IMR-90 (cell line): ENCODE results near the gene PSMA4. TPM values are rescaled to one million over a fixed set of nuclear protein-coding genes. Genes with fewer than 3 reads are reported as not detected.
A peak's percentile ranks its signal among the peaks of the same experiment; 100 is the strongest.

Experiments used
- ATAC-seq: fragments of 200-7000 bp; cut with Tn5 transposase; 2 replicates; pipeline ENCODE4 v1.9.1; 2020; ENCODE audit warnings: low read depth, mild to moderate bottlenecking, moderate library complexity
- BruUV-seq: library from RNA; stranded (reverse); fragments of 400-500 nt; replicated peaks from 2 replicates; lab custom pipeline; 2021; lab: Mats Ljungman, UMichigan
- CTCF ChIA-PET: fragments of 300-600 bp; formaldehyde crosslinking; extraction: SDS; loops from one replicate; lab custom pipeline; 2021; ENCODE audit warnings: antibody characterized with exemption; lab: Yijun Ruan, JAX
- POLR2A ChIA-PET: fragments of 300-600 bp; sonication (Branson Sonifier 250); formaldehyde crosslinking; loops from one replicate; lab custom pipeline; 2022; ENCODE audit warnings: antibody characterized with exemption; ENCODE audit not compliant: unreplicated experiment; lab: Charles Lee
- DNase-seq: peaks from one replicate; pipeline ENCODE4 v3.0.0; 2013
- H2AFZ ChIP-seq: replicated peaks from 2 replicates; pipeline ENCODE3; 2013; ENCODE audit warnings: low read length, mild to moderate bottlenecking; ENCODE audit not compliant: poor library complexity
- H2AK5ac ChIP-seq: 2 replicates; pipeline ENCODE4 v1.6.1; 2013; ENCODE audit warnings: low read depth, low read length, inconsistent platforms
- H2AK9ac ChIP-seq: replicated peaks from 2 replicates; pipeline ENCODE3; 2013; ENCODE audit warnings: mild to moderate bottlenecking, low read depth, low read length, moderate library complexity; ENCODE audit not compliant: poor library complexity
- H2BK120ac ChIP-seq: 2 replicates; pipeline ENCODE4 v1.6.1; 2013; ENCODE audit warnings: low read depth, low read length, inconsistent platforms
- H2BK15ac ChIP-seq: 3 replicates; pipeline ENCODE4 v1.6.1; 2013; ENCODE audit warnings: low read depth, low read length, inconsistent platforms
- H2BK20ac ChIP-seq: 2 replicates; pipeline ENCODE4 v1.6.1; 2013; ENCODE audit warnings: low read depth, mild to moderate bottlenecking, inconsistent platforms, low read length, moderate library complexity
- H2BK5ac ChIP-seq: 2 replicates; pipeline ENCODE4 v1.6.1; 2013; ENCODE audit warnings: mild to moderate bottlenecking, low read depth, low read length, inconsistent platforms; ENCODE audit not compliant: poor library complexity, severe bottlenecking
- H3K14ac ChIP-seq: replicated peaks from 2 replicates; pipeline ENCODE4 v1.6.1; 2013; ENCODE audit warnings: low read depth, low read length, inconsistent platforms
- H3K18ac ChIP-seq: 2 replicates; pipeline ENCODE4 v1.6.1; 2013; ENCODE audit warnings: low read depth, low read length, control low read depth
- H3K23ac ChIP-seq: 2 replicates; pipeline ENCODE4 v1.6.1; 2013; ENCODE audit warnings: low read depth, low read length, inconsistent platforms
- H3K27ac ChIP-seq: 2 replicates; pipeline ENCODE4 v1.5.1; 2013; ENCODE audit warnings: mild to moderate bottlenecking, control low read depth, low read length; ENCODE audit not compliant: insufficient read depth
- H3K27me3 ChIP-seq: 2 replicates; pipeline ENCODE4 v1.6.1; 2013; ENCODE audit warnings: low read length; ENCODE audit not compliant: control insufficient read depth, insufficient read depth
- H3K36me3 ChIP-seq: 2 replicates; pipeline ENCODE4 v1.6.1; 2013; ENCODE audit warnings: low read length, mixed read lengths; ENCODE audit not compliant: control insufficient read depth, insufficient read depth
- H3K4ac ChIP-seq: 2 replicates; pipeline ENCODE4 v1.6.1; 2013; ENCODE audit warnings: low read depth, low read length, inconsistent platforms
- H3K4me1 ChIP-seq: 2 replicates; pipeline ENCODE4 v1.6.1; 2013; ENCODE audit warnings: low read length, mixed read lengths; ENCODE audit not compliant: control insufficient read depth, insufficient read depth
- H3K4me2 ChIP-seq: 2 replicates; pipeline ENCODE4 v1.6.1; 2013; ENCODE audit warnings: low read depth, mild to moderate bottlenecking, control low read depth, low read length, moderate library complexity
- H3K4me3 ChIP-seq: 2 replicates; pipeline ENCODE4 v1.5.1; 2013; ENCODE audit warnings: low read depth, mild to moderate bottlenecking, control low read depth, low read length, moderate library complexity; ENCODE audit not compliant: insufficient read depth
- H3K56ac ChIP-seq: 2 replicates; pipeline ENCODE4 v1.6.1; 2013; ENCODE audit warnings: low read length, inconsistent platforms; ENCODE audit not compliant: insufficient read depth; ENCODE audit errors: extremely low read depth
- H3K79me1 ChIP-seq, 2 experiments: 2 replicates each; pipeline ENCODE4 v1.6.1; 2013; ENCODE audit warnings: low read length in 2 of 2, inconsistent platforms in 1 of 2, low read depth in 1 of 2
- H3K9ac ChIP-seq: 2 replicates; pipeline ENCODE4 v1.6.1; 2013; ENCODE audit warnings: low read depth, low read length, control low read depth
- H3K9me1 ChIP-seq: 2 replicates; pipeline ENCODE4 v1.6.1; 2013; ENCODE audit warnings: low read length, inconsistent platforms; ENCODE audit not compliant: insufficient read depth
- H3K9me3 ChIP-seq: 2 replicates; pipeline ENCODE4 v1.6.1; 2013; ENCODE audit warnings: low read length; ENCODE audit not compliant: control insufficient read depth, insufficient read depth
- H4K20me1 ChIP-seq: 2 replicates; pipeline ENCODE4 v1.6.1; 2013; ENCODE audit warnings: low read length, inconsistent platforms; ENCODE audit not compliant: insufficient read depth
- H4K5ac ChIP-seq: 2 replicates; pipeline ENCODE4 v1.6.1; 2013; ENCODE audit warnings: mild to moderate bottlenecking, low read depth, low read length, control low read depth
- H4K8ac ChIP-seq, 2 experiments: 2 replicates each; pipeline ENCODE4 v1.6.1; 2013; ENCODE audit warnings: low read depth in 2 of 2, low read length in 2 of 2, control low read depth in 1 of 2, inconsistent platforms in 1 of 2
- H4K91ac ChIP-seq: 2 replicates; pipeline ENCODE4 v1.6.1; 2013; ENCODE audit warnings: low read depth, low read length, inconsistent platforms; ENCODE audit not compliant: insufficient read depth
- BHLHE40 ChIP-seq: fragments of 150-350 bp; IDR thresholded peaks from 2 replicates; pipeline ENCODE4 v1.6.1; 2016; ENCODE audit warnings: mild to moderate bottlenecking, low read depth, low read length
- MAFK ChIP-seq: IDR thresholded peaks from 2 replicates; pipeline ENCODE4 v1.6.1; 2012; ENCODE audit warnings: low read depth, low read length, improper control_type of control experiment
- RCOR1 ChIP-seq: IDR thresholded peaks from 2 replicates; pipeline ENCODE4 v1.6.1; 2012; ENCODE audit warnings: mild to moderate bottlenecking, low read length, improper control_type of control experiment; ENCODE audit not compliant: insufficient replicate concordance
- WGBS, 2 experiments: methylation state at CpG; one replicate each; pipeline versions ENCODE4 v1.1.5 to v1.1.7; 2013; ENCODE audit warnings: missing lambda C conversion rate in 2 of 2; ENCODE audit not compliant: insufficient read length in 1 of 2; ENCODE audit errors: extremely low coverage in 2 of 2; 5-methylcytosine and 5-hydroxymethylcytosine counted together
- dilution Hi-C: fragments of 300-500 bp; cut with HindIII; formaldehyde crosslinking; loops from one replicate; pipeline ENCODE4 v1.14.3; 2018; ENCODE audit warnings: low sequenced_read_pairs; ENCODE audit not compliant: unreplicated experiment
- in situ Hi-C: fragments of 300-500 bp; cut with MboI; formaldehyde crosslinking; loops from 3 replicates; pipeline ENCODE4 v1.14.3; 2019; ENCODE audit warnings: low sequenced_read_pairs, inconsistent platforms, mixed read lengths
- intact Hi-C: fragments of 100-400 bp; cut with micrococcal nuclease; formaldehyde crosslinking; loops from 2 replicates; pipeline ENCODE4 v1.10.0; 2022
- polyA plus RNA-seq, 3 experiments: library from polyadenylated mRNA; depleted of rRNA; stranded (reverse); fragments of >200 nt; gene quantifications; 2 replicates each; pipeline ENCODE4 v1.2.3, GENCODE V29; 2012; ENCODE audit warnings: low replicate concordance in 1 of 3
- total RNA-seq: library from RNA; depleted of rRNA; stranded (reverse); fragments of >200 nt; gene quantifications from 2 replicates; pipeline ENCODE4 v1.2.3, GENCODE V29; 2012

The PSMA4 gene
- total and polyA plus RNA-seq, 2 of the 4 experiments (the other 2 are of a cell fraction) = 208 to 239 TPM

DNA sequence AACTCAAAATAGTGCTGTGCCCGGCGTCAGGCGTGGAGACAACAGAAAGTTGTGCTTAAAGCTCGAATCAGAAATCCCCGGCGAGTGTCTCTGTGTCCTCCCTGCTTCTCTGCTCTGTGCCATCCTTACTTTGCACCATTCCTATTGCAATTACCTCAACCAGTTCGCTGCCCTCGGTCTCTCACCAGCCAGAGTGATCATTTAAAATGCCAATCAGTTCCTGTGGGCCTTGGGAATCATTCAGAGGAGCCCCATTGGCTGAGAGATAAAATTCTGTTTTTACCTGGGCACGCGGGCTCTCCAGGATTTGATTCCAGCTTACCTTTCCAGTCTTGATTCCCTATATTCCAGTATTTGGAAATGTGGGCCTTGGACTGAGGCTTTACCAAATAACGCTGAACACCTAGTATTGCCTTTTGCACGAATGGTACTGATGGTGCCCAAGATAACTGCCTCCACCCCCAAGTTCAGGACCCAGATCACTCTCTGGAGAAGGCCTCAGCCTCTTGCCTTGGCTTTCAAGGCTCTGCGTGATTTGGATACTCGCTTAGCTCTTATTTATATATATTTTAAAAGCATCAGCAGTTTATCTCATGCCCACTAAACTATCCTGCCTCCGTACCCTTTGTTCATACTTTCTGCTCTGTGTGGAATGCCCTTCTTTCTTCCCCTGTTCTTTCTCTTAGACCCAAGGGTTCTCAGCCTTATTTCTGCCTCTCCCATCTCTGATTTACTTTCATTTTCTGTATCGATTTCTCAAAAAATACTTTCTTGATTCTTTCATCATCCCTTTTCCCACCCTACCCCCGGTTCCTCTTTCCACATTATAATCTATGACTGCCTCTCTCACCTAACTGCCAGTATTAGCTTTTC is 863 bp downstream of the PSMA4 start (continued):
- no peak for TF ChIP-seq RCOR1
- TF ChIP-seq MAFK = no peak

- Histone ChIP-seq H3K79me1 (peaks cover 20 to 31% of the 10 kb centered on the region in 2 experiments), H2BK15ac (no peak overlapping the region), H4K5ac (no peak overlapping the region), H3K4me2 (peak overlapping the region; percentile 91), H3K9me3 (no peaks in the 10 kb centered on the region), H3K27me3 (no peaks in the 10 kb centered on the region), H4K91ac (no peak overlapping the region), H2AK9ac (no peak overlapping the region), H4K8ac (no peak overlapping the region), H3K18ac (no peak overlapping the region), H3K9me1 (0 out of 2 replicates have a peak, but pooled peaks cover 2% of the 10 kb centered on the region), H3K36me3 (peaks cover 19% of the 10 kb centered on the region), H2BK120ac (no peak overlapping the region), H3K23ac (no peak overlapping the region), H2AK5ac (no peak overlapping the region), H4K20me1 (peaks cover 7% of the 10 kb centered on the region), H3K14ac (no peak overlapping the region; the same call in 1 of the 2 replicates), H3K27ac (peak overlapping the region; percentile 52; the same call in 1 of the 2 replicates), H3K4ac (no peak overlapping the region), H2BK20ac (no peak overlapping the region), H2AFZ (no peak overlapping the region), H3K9ac (peak overlapping the region; percentile 92), H3K4me1 (no peaks in the 10 kb centered on the region), H3K4me3 (peak overlapping the region; percentile 93; the same call in 1 of the 2 replicates), H3K56ac (peak overlapping the region; percentile 10; the same call in 1 of the 2 replicates), H2BK5ac (no peak overlapping the region)
- ChIA-PET POLR2A (no interaction called here), CTCF (no interaction called here)
- TF ChIP-seq MAFK = peak; percentile 55
- no peak for TF ChIP-seq BHLHE40
- no peak for ATAC-seq
- intact Hi-C loops = no loop called here
- WGBS, 2 experiments = no CpG with 5 or more reads among the region's 1 CpG
- DNase-seq = no peak
- in situ Hi-C loops = no loop called here
- BruUV-seq = no TSS peak
- dilution Hi-C loops = no loop called here
Observed at GRCh38 chr15:78541744-78542034, 1.4 kb downstream of the PSMA4 start.
